GF-D8 (cell line): ENCODE data around the gene CCDC88C.

Experiments used
- DNase-seq: peaks from one replicate; lab custom pipeline; 2025; lab: John Stamatoyannopoulos, UW

Gene CCDC88C

DNA sequence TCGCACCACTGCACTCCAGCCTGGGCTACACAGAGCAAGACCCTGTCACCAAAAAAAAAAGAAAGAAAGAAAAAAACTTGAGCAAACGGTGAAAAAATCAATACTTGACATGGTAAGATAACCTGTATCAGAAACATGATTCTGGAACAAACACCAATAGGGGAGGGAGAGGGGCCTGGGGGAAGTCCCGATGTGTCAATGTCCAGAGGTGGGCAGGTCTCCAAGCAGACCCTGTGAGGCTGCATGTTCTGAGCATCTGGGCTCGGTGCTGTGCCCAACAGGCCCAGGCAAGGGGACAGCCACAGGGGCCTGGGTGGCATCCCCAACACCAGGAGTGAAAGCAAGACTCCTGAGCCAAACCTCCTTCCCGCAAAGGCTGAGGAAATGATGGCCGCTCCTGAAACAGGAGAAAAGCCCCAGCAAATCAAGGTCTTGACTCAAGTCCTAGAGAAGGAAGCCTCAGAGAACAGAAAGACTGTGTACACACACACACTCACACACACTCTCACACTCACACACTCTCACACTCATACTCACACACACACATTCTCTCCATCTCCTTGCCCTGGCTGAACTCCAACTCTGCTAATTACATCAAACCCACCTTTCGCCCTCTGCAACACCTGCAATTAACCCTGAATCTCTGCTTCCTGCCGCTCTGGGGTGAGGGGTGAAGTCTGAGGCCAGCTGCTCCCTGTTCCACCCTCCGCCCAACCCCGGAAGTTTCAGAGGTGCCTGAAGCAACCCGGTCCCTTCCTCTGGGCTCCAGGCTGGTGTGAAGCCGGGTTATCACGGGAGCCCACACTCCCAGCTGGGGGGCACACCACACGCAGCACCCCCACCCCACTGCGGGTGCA, 20.4 kb downstream of the CCDC88C start:
- peak; percentile 65 for DNase-seq

DNA sequence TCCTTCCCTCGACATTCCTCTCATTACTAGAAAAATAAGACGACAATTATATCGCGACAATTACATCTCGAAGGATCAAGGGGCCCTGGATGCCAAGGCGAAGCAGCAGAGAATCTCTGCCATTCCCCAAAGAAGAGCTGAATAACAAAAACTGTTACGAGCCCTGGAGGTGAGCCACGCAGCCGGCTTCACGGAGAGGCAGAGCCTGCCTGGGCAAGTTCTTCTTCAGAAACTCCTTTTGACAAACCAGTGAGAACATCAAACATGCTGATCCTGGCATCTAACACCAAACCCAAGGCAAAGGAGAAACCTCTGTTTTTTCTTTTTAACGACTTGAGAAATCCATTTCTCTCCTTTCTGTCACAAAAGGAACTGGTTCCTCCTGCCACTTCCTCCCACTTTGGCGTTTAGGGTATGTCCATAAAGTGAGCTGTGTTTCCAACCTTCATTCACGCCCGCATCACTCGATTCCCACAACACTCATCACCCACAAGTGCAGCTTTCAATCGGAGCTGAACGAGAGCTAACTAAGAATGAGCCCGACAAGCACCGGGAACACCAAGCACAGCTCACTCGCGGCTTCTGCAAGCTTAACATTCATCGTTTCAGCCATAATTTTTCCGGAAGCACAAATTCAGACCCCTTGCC, 21.5 kb downstream of the CCDC88C start:
- no peak for DNase-seq

DNA sequence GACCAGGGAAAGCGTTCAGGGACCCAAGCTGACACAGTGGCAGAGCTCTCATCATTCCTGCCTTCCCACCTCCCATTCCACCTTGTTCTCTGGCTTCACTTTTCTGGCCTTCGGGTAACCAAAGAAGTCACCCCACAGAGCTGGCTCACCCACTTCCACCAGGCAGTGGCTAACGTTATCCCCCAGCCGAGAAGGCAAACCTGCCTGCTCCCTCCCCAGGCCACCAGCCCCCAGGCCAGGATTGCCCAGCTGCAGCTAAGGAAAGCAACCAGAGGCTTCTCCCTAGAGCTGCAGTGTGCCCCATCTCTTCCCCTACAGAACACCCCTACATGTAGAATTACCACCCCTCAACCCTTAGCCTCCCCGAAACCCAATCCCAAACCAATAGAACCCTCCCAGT, 22.2 kb downstream of the CCDC88C start:
- DNase-seq: no peak

DNA sequence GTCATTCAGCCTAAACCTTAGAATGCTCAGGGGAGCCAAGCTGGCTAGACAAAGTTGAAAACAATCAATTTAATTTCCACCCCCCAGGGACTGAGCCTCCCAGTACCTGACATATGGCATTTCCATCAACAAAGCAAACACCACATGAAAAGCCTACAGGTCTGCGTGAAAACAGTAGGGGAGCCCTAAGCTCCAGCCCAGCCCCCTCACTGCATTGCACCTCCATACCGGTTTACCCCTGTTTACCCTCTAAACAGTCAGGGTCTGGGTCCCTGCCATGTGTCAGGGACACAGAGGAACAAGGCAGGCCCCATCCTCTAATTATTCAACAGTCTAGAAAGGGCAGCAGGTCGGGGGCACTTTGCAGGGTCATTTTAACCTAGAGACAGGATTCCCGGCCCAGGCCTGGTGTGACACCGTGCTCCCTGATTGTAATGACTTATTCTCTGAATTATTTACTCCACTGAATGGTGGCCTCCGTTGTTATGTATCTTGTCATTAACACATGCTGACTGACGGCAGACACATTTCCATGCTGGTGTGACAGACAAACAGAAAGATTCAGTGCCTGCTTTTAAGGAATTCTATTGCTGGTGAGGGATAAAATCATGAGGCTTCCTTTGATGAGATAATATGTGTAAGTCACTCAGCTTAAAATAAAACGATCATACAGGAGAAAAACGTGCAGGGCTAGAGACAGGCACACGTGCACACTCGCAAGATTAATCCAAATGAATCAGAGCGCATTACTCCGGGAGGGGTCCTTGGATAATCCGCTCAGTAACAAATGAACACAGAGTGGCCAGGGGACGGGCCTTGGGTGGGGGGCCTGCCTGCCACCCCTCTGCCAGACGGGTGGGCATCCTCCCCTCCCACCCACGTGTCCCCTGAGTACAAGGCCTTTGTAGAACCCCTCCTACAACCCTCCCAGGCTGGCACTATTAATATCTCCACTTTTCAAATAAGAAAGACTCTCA, 23.2 kb downstream of the CCDC88C start:
- DNase-seq: no peak

DNA sequence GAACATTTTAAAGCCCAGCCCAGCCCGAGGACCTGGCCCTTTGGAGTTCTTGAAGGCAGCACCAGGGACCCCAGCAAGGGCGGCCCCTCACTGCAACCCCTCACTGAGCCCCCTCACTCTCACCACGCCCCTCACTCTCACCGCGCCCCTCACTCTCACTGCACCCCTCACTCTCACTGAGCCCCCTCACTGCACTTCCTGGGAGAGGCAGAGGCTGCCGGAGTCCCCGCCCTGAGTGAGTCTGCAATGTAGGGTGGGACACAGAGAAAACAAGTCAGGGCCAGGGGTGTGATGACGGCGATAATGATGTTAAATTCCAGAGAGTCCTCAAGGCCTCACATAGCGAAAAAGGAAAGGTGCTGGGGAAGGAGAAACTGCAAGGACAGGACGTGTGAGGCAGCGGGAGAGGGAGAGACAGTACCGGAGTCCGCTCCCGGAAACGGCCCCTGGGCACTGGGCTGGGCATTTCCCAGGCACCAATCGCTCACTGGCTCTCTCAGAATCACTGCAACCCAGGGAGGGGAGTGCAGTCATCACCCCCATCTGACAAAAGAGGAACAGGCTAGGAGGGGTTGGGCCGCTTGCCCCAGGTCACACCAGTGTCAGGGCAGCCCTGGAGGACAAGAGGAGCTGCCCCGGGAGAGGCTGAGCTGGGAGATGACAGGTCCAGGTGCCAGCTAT, 24.9 kb downstream of the CCDC88C start:
- DNase-seq: no peak

DNA sequence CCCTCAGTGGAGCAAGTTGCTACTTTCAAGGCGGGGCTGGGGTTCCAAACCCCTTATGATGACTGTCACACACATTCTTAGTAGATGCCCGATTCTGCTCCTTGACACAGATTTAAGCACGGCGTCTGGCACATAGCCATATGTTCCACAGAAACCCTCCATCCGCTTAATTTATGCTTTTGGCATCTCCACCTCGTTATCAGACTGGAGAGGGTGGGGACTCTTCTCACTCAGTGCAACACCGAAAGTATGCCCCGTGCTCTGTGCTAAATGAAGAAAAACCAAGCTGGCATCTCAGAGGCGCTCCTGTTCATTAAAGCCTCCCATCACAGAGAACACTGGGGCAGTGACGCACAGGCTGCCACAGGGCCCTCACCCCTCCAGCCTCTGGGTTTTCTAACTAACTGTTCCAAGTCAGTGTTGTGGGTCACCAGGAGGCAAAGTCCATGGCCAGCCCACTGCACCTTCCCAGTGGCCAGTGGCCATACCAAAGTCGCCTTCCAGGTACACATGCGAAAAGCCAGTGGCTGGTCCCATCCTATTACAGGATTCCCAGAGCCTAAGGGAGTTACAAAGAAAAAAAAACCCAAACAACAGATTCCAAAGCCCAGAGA, 27.3 kb downstream of the CCDC88C start:
- no peak for DNase-seq

DNA sequence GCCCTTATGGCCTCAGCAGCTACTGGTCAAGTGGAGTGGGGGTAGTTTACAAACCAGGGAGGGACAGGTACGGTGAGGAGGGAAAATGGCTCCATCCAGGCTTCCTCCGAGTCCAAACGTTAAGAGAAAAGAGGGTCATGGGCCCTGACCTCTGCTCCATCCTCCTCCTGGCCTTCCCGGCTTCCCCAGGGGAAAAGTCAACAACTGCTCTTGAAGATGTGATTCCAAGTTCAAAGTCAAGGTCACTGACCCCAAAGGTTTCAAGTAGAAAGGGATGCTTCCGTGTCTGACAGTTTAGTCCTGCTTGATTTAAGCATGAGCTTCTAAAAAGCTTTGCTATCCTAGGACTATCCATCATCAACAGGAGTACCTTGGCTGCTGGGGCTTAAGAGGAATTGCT, 28.5 kb downstream of the CCDC88C start:
- no peak for DNase-seq

DNA sequence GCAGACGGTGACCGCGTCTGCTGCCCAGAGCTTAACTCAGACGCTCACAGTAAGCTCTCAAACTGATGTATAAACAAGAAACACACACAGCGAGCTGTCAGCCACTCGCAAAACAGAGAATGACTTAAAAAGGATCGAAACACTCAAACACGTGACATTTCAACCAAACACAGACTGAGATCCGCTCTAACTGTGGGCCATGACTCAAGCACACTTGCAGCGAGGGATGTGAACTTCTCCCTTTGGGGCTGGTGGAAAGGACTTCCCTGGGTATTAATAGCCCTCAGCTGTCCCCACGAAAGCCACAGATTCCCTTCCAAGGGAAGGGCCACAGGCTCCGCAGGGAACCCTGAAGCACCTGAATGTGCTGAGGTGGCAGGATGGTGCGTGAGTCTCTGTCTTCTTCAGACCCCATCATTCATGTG, 29.1 kb downstream of the CCDC88C start:
- DNase-seq: no peak

DNA sequence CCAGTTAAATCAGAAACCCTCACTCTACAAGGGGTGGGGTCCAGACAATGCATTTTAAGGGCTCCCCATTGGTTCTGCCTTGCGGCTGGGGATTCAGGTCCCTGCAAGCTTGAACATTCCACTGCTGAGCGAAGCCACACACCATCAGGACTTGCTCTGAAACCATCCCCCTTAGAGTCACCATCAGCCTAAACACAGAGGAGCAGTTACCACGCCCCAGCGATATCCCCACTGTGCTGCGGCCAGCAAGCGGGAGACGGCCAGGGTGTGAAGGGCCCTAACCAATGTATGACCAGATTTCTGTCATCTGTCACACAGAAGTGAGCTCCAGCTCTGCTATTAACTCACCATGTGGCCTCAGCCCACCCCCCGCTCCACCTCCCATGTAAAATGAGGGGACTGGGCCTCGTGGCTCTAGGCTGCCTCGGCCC, 29.7 kb downstream of the CCDC88C start:
- DNase-seq: no peak

DNA sequence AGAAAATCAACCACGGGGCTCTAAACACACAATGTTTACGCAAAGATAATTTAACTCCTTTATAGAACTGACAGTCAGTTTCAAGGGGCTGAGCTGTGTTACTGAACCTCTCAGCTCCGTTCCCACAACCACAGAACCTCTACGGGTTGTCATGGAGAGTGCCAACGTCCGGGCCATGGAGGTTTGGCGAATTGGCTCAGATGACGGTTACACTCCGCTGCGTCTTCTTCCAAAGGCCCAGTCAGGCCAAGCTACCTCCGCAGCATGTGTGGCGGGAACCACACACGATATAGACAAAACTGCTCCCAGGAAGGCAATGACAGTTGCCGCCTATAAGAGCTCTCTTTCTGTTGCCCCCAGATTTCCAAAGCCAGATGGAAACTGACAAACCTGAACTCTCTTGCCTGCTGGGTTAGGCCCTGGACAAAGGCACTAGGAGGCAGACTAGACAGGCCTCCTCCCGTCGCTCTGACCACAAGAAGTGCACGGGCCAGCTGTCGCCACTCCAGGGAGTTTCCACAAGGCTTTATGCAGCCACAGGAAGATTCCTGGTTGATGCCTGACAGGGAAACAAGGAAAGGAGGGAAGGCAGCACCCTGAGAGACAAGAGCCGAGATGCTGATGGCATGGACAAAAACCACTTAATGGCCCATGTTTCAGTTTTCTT, 30.3 kb downstream of the CCDC88C start:
- DNase-seq: no peak

DNA sequence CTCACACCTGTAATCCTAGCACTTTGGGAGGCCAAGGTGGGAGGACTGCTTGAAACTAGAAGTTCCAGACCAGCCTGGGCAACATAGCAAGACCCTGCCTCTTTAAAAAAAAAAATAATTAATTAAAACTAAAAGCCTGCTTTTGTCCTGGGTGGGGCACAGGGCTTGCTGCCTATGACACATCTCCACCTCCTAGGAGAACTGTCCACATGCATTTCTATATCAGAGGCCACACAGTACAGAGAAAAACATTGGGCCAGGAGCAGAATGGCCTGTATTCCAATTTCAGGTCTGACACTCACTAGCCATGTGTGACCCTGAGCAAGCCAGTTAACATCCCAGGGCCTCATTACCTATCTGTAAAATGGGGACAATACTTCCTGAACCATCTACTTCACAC, 31.9 kb downstream of the CCDC88C start:
- no peak for DNase-seq

DNA sequence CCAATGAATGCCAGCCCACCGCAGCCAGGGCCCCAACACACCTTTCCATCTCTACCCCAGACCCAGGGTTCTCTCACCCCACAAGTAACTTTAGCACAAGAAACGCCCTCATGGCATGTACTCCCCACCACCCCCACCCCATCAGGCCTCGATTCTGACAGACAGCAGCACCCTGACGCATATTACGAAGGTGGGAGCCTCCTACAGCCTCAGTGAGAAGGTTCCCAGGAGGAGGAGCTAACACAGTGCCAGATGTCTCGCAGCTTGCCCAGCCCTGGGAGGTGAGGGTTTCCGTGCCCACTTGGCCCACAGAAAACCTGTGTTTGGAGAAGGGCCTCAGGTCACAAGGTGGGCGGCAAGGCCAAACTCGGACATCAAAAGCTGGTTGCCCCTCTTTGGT, 32.4 kb downstream of the CCDC88C start:
- DNase-seq: no peak

DNA sequence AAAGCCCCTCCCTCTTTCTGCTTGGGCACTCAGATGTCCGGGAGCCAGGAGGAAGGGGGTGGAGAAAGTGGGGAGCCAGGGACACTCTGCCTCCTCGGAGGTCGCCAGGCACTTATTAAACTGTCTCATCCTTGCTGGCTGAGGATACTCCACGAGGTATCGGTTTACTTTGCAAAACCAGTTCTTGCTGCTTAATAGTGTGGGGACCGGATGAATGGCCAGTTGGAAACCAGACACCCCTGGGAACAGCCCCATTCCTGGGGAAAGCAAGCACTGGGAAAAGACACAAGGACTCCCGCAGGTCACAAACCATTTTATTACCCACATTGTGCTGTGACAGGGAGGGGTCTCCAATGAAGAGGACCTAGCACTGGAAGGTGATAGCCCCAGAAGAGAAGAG, 34.2 kb downstream of the CCDC88C start:
- no peak for DNase-seq

DNA sequence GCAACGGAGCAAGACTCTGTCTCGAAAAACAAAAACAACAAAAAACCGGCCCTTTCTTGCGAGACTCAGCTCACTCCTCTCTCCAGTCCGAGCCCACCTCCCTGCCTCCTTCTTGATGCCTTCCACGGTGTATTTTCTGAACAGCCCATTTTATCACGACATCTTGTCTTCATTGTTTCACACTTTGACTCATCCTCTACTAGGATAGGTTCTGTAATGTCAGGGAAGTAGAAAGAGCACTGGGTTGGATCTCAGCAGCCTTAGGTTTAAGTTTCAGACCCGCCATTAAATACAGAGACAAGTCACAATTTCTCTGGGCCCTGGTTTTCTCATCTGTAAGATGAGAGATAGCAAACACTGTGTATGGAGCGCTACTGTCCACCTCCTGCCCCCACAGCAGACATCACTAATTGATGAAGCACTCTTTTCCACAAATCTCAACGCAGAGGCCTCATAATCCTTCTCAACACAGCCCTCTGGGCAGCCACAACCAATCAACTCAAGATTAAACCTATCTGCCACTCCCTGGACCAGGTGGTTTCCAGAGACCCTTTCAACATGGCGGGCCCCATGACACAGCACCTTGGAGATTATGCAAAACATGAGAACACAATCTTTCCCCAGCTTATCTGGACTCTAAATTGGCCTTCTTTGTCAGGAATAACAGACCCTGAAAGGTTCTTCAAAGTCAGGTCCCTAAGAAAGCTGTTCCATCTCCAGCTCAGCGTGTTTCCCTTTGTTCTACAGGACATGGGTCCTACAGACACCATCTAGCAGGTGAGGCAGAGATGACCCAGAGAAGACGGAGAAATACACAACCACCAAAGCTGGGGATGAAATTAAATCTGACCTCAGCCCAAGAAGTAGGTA, 35.6 kb downstream of the CCDC88C start:
- DNase-seq: no peak

DNA sequence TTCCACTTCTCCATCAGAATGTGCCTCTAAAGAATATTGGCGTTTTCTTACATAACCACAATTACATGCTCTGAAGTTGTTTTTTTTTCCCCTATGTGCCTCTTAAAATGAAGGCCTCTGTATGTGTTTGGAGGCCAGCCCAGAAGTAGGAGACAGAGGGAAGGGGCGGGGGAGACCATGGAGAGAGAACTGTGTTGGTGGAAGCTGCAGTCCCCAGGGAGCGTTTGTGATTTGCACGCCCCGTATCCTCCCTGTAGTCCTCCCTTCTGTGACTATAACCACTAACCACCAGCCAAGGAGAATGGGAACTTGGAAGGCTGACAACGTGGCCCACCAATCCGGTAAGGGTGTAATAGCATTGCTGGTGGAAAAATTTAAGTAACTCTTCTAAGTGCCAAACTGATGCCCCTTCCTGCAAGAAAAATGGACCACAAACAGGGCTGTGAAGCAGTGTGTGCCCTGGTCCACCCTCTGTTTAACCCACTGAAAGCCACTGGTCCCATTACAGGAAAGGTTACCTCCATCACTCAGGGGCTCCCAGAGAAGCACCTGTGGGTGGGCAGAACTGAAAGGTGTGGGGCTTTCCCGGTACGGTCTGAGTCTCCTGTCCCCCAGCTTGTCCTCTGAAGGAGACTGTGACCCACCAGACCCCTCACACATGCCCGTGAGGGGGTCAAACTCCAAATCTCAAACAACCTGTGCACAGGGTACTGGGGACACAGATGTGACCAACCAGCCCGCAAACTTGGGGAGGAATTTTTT, 36.8 kb downstream of the CCDC88C start:
- peak; percentile 67 for DNase-seq

DNA sequence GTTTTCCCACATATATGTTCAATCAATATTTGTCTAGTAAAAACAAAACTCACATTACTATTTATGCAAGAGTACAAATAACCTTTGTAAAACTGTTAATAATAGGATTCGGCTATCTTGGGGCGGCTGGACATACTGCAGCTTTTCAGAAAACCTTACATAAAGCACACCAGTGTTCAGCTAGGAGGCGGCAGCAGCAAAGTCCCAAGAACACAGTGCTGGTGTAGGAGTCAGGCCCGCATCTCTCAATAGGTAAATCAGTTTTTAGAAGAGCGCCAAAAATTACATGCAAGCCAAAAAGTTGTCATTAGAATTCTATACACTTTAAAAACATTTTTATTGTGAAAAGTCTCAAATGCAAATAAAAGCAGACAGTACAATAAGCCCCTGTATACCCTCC, 37.5 kb downstream of the CCDC88C start:
- DNase-seq: no peak

DNA sequence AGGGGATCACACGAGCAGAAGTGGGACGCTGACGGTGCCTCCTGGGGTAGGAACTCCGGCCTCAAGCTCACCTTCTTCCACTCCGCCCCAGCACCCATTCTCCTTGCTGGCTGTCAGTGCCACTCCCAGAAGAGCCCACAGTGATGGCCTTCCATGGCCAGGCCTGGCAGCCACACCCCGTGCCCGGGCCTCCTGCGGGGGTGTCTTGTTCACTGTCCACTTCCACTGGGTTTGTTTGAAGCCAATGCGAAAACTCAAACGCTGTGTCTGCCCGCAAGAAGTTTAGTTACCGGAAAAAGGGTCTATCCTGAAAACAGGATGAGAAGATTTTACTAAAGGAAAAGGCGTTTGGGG, 38.1 kb downstream of the CCDC88C start:
- DNase-seq: no peak

DNA sequence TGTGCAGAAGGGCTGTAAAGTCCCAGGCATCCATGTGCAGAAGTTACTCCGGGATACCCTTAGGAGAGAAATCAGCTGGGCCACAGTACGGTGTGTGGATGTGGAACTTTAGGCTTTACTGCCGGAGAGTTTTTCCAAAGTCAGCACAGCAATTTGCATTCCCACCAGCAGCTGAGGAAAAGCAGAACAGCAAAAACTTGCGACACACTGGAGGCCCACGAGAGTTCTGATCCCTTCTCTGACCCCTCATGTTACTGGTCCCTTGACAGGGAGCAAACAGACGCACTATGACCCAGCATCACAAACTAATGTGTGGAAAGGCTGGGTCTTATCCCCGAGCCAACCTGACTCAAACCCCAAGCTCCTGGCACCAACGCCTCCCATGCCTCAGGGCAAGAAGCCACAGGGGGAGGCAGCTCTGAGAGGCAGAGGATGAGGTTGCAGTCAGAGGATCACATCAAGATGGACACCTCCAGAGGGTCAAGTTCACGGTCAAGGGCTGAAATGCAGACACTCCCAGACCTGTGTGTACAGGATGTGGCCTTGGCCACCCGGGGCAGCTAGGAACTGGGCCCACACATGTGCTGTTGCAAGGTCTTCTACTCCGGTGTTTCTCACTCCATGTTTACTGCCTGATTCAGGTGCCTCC, 38.6 kb downstream of the CCDC88C start:
- DNase-seq: no peak
